Measurements from ENCODE around the gene SRF.

The SRF gene

GRCh38 chr6:43199912-43200311 is 28.8 kb downstream of the SRF start:
- H2AFZ ChIP-seq (ENCODE audit: low read depth, low read length): no peak overlapping the region
- peaks cover 30% of the 10 kb centered on the region for H3K36me3 ChIP-seq (ENCODE audit: insufficient read depth, low read length)
- no peak overlapping the region for H3K4me3 ChIP-seq (ENCODE audit: low read length)
- no peaks in the 10 kb centered on the region for H3K27me3 ChIP-seq (ENCODE audit: insufficient read depth, low read length)
- no peaks in the 10 kb centered on the region for H3K9me3 ChIP-seq (ENCODE audit: low read length)
- H3K4me1 ChIP-seq (ENCODE audit: insufficient read depth, low read length): no peaks in the 10 kb centered on the region

- no peaks in the 10 kb centered on the region for H3K9me3 ChIP-seq (ENCODE audit: low read length)
- peaks cover 30% of the 10 kb centered on the region for H3K36me3 ChIP-seq (ENCODE audit: insufficient read depth, low read length)
- H3K4me1 ChIP-seq (ENCODE audit: insufficient read depth, low read length): no peaks in the 10 kb centered on the region
- no peak overlapping the region for H3K4me3 ChIP-seq (ENCODE audit: low read length)
- no peak overlapping the region for H2AFZ ChIP-seq (ENCODE audit: low read depth, low read length)
- no peaks in the 10 kb centered on the region for H3K27me3 ChIP-seq (ENCODE audit: insufficient read depth, low read length)
These were observed 29.5 kb downstream of the SRF start for GRCh38 chr6:43200541-43200940.

- peaks cover 24% of the 10 kb centered on the region for H3K36me3 ChIP-seq (ENCODE audit: insufficient read depth, low read length)
- H3K4me1 ChIP-seq (ENCODE audit: insufficient read depth, low read length): no peaks in the 10 kb centered on the region
- H3K27me3 ChIP-seq (ENCODE audit: insufficient read depth, low read length): no peaks in the 10 kb centered on the region
- H3K4me3 ChIP-seq (ENCODE audit: low read length): no peak overlapping the region
- no peaks in the 10 kb centered on the region for H3K9me3 ChIP-seq (ENCODE audit: low read length)
- H2AFZ ChIP-seq (ENCODE audit: low read depth, low read length): no peak overlapping the region
These were observed 31.4 kb downstream of the SRF start for GRCh38 chr6:43202451-43202850.

- Histone ChIP-seq H3K9me3 (ENCODE audit: low read length) (no peaks in the 10 kb centered on the region), H3K4me1 (ENCODE audit: insufficient read depth, low read length) (no peaks in the 10 kb centered on the region), H2AFZ (ENCODE audit: low read depth, low read length) (no peak overlapping the region), H3K4me3 (ENCODE audit: low read length) (no peak overlapping the region), H3K27me3 (ENCODE audit: insufficient read depth, low read length) (no peaks in the 10 kb centered on the region), H3K36me3 (ENCODE audit: insufficient read depth, low read length) (peaks cover 24% of the 10 kb centered on the region)
These were observed 32.1 kb downstream of the SRF start for GRCh38 chr6:43203029-43203717.

DNA sequence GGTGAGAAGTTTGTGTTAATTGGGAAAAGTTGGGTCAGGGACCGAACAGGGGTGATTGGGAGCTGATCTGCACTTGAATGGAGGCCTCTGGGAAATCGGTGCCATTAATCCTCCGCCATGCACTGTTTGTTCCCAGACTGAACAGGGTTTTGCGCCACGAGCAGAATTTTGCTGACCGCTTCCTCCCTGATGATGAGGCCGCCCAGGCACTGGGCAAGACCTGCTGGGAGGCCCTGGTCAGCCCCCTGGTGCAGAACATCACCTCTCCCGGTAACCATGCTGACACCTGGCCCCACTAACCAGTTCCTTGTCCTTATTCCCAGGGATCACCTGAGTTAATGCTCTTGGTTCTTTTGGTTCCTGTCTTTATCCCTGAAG is 32.6 kb downstream of the SRF start:
- Histone ChIP-seq H3K4me3 (ENCODE audit: low read length) (no peak overlapping the region), H3K4me1 (ENCODE audit: insufficient read depth, low read length) (no peaks in the 10 kb centered on the region), H3K36me3 (ENCODE audit: insufficient read depth, low read length) (peaks cover 20% of the 10 kb centered on the region), H3K27me3 (ENCODE audit: insufficient read depth, low read length) (no peaks in the 10 kb centered on the region), H3K9me3 (ENCODE audit: low read length) (no peaks in the 10 kb centered on the region), H2AFZ (ENCODE audit: low read depth, low read length) (no peak overlapping the region)

- no peaks in the 10 kb centered on the region for H3K9me3 ChIP-seq (ENCODE audit: low read length)
- no peaks in the 10 kb centered on the region for H3K27me3 ChIP-seq (ENCODE audit: insufficient read depth, low read length)
- peaks cover 20% of the 10 kb centered on the region for H3K36me3 ChIP-seq (ENCODE audit: insufficient read depth, low read length)
- no peak overlapping the region for H2AFZ ChIP-seq (ENCODE audit: low read depth, low read length)
- no peaks in the 10 kb centered on the region for H3K4me1 ChIP-seq (ENCODE audit: insufficient read depth, low read length)
- H3K4me3 ChIP-seq (ENCODE audit: low read length): no peak overlapping the region
These were observed 33.4 kb downstream of the SRF start for GRCh38 chr6:43204271-43205105.

DNA sequence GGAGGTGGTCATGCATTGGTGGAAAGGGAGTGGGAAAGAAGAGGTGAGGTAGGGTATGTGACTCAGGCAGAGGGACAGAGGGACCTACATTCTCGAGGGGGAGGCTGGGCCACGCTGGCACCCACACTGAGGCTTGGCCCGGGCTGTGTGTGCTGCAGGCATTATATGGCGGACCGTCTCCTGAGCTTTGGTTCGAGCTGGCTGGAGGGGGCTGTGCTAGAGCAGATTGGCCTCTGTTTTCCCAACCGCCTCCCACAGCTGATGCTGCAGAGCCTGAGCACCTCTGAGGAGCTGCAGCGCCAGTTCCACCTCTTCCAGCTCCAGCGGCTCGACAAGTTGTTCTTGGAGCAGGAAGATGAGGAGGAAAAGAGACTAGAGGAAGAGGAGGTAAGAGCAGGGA is 34.8 kb downstream of the SRF start:
- Histone ChIP-seq H3K36me3 (ENCODE audit: insufficient read depth, low read length) (peaks cover 8% of the 10 kb centered on the region), H3K27me3 (ENCODE audit: insufficient read depth, low read length) (no peaks in the 10 kb centered on the region), H3K9me3 (ENCODE audit: low read length) (no peaks in the 10 kb centered on the region), H2AFZ (ENCODE audit: low read depth, low read length) (no peak overlapping the region), H3K4me1 (ENCODE audit: insufficient read depth, low read length) (no peaks in the 10 kb centered on the region), H3K4me3 (ENCODE audit: low read length) (no peak overlapping the region)

GRCh38 chr6:43207286-43207685 is 36.2 kb downstream of the SRF start:
- Histone ChIP-seq H3K36me3 (ENCODE audit: insufficient read depth, low read length) (peaks cover 4% of the 10 kb centered on the region), H3K4me1 (ENCODE audit: insufficient read depth, low read length) (no peaks in the 10 kb centered on the region), H2AFZ (ENCODE audit: low read depth, low read length) (no peak overlapping the region), H3K27me3 (ENCODE audit: insufficient read depth, low read length) (no peaks in the 10 kb centered on the region), H3K9me3 (ENCODE audit: low read length) (no peaks in the 10 kb centered on the region), H3K4me3 (ENCODE audit: low read length) (no peak overlapping the region)

GRCh38 chr6:43211955-43212354 is 40.9 kb downstream of the SRF start:
- H3K27me3 ChIP-seq (ENCODE audit: insufficient read depth, low read length): no peaks in the 10 kb centered on the region
- no peaks in the 10 kb centered on the region for H3K9me3 ChIP-seq (ENCODE audit: low read length)

GRCh38 chr6:43213431-43213830 is 42.4 kb downstream of the SRF start:
- H3K4me1 ChIP-seq (ENCODE audit: insufficient read depth, low read length): no peaks in the 10 kb centered on the region
- H2AFZ ChIP-seq (ENCODE audit: low read depth, low read length): no peak overlapping the region
- H3K4me3 ChIP-seq (ENCODE audit: low read length): no peak overlapping the region

More at GRCh38 chr6:43211955-43212354, 40.9 kb downstream of the SRF start:
- Histone ChIP-seq H3K4me1 (ENCODE audit: insufficient read depth, low read length) (no peaks in the 10 kb centered on the region), H2AFZ (ENCODE audit: low read depth, low read length) (no peak overlapping the region), H3K36me3 (ENCODE audit: insufficient read depth, low read length) (peaks cover 19% of the 10 kb centered on the region), H3K4me3 (ENCODE audit: low read length) (no peak overlapping the region)

DNA sequence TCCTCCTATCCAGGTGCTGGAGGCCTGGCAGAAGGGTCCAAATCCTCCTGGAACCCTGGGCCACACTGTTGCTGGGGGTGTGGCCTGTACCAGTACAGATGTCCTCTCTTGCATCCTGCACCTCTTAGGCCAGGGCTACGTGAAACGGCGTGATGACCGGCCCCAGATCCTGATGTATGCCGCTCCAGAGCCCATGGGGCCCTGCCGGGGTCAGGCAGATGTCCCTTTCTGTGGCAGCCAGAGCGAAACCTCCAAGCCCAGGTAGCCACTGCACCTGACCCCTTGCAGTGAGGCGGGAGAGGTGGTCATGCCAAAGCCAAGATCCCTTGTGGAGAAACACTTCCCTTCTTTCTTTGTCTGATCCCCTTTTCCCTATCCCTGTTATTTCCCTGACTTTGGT is 44.0 kb downstream of the SRF start:
- Histone ChIP-seq H3K36me3 (ENCODE audit: insufficient read depth, low read length) (peaks cover 22% of the 10 kb centered on the region), H3K27me3 (ENCODE audit: insufficient read depth, low read length) (no peaks in the 10 kb centered on the region), H3K4me3 (ENCODE audit: low read length) (no peak overlapping the region), H2AFZ (ENCODE audit: low read depth, low read length) (no peak overlapping the region), H3K9me3 (ENCODE audit: low read length) (no peaks in the 10 kb centered on the region), H3K4me1 (ENCODE audit: insufficient read depth, low read length) (no peaks in the 10 kb centered on the region)

More at GRCh38 chr6:43213431-43213830, 42.4 kb downstream of the SRF start:
- Histone ChIP-seq H3K27me3 (ENCODE audit: insufficient read depth, low read length) (no peaks in the 10 kb centered on the region), H3K36me3 (ENCODE audit: insufficient read depth, low read length) (peaks cover 22% of the 10 kb centered on the region), H3K9me3 (ENCODE audit: low read length) (no peaks in the 10 kb centered on the region)

DNA sequence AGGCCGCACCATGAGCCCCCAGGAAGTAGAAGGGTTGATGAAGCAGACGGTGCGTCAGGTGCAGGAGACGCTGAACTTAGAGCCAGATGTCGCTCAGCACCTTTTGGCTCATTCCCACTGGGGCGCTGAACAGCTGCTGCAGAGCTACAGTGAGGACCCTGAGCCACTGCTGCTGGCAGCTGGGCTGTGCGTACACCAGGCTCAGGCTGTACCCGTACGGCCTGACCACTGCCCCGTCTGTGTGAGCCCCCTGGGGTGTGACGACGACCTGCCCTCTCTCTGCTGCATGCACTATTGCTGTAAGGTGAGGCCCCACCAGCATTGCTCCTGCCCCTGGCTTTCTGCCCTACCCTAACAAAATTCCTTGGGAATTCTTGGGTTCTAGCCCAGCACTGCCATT is 45.1 kb downstream of the SRF start:
- Histone ChIP-seq H3K36me3 (ENCODE audit: insufficient read depth, low read length) (peaks cover 26% of the 10 kb centered on the region), H2AFZ (ENCODE audit: low read depth, low read length) (no peak overlapping the region), H3K9me3 (ENCODE audit: low read length) (no peaks in the 10 kb centered on the region), H3K27me3 (ENCODE audit: insufficient read depth, low read length) (no peaks in the 10 kb centered on the region), H3K4me1 (ENCODE audit: insufficient read depth, low read length) (no peaks in the 10 kb centered on the region), H3K4me3 (ENCODE audit: low read length) (no peak overlapping the region)

GRCh38 chr6:43217351-43217750 is 46.3 kb downstream of the SRF start:
- H3K4me1 ChIP-seq (ENCODE audit: insufficient read depth, low read length): no peaks in the 10 kb centered on the region
- no peak overlapping the region for H2AFZ ChIP-seq (ENCODE audit: low read depth, low read length)
- no peaks in the 10 kb centered on the region for H3K9me3 ChIP-seq (ENCODE audit: low read length)

More at GRCh38 chr6:43217351-43217750, 46.3 kb downstream of the SRF start:
- Histone ChIP-seq H3K36me3 (ENCODE audit: insufficient read depth, low read length) (peaks cover 26% of the 10 kb centered on the region), H3K27me3 (ENCODE audit: insufficient read depth, low read length) (no peaks in the 10 kb centered on the region), H3K4me3 (ENCODE audit: low read length) (no peak overlapping the region)
